ENCODE data around the gene BRD1. TPM values are rescaled to one million over a fixed set of nuclear protein-coding genes. Genes with fewer than 3 reads are reported as not detected.

BRD1 gene
- total and polyA plus RNA-seq, 9 of the 15 experiments (the other 6 are each of a cell fraction or from before 2014, with no cell fraction given): 0.42 to 17.6 (median 5.5) TPM

GRCh38 chr22:49768951-49769690 lies 58.6 kb downstream of the BRD1 start:
- Histone ChIP-seq H3K79me2 (ENCODE audit: control insufficient read depth, insufficient read depth, low read length) (no peaks in the 10 kb centered on the region), H3K9me1 (ENCODE audit: control insufficient read depth, insufficient read depth, low read length) (no peaks in the 10 kb centered on the region), H2AFZ (ENCODE audit: low read depth, low read length) (no peak overlapping the region), H3K4me3 (no peak overlapping the region), H4K20me1 (replicated peaks; ENCODE audit: control insufficient read depth, insufficient read depth, low read length) (no peaks in the 10 kb centered on the region), H3K4me1 (replicated peaks in 1 of 2; ENCODE audit: control insufficient read depth in 2 of 2, insufficient read depth in 2 of 2, low read length in 2 of 2) (peaks cover 0 to 22% of the 10 kb centered on the region in 2 experiments; a peak in 2 of 5 replicates), H3K4me2 (ENCODE audit: insufficient read depth, low read length) (no peak overlapping the region), H3K9me3 (replicated peaks; ENCODE audit: control insufficient read depth, insufficient read depth, low read depth, low read length) (peaks cover 3% of the 10 kb centered on the region), H3K36me3 (ENCODE audit: control insufficient read depth, insufficient read depth, low read length) (peaks cover 7% of the 10 kb centered on the region; the same call in 1 of the 3 replicates), H3K9ac (ENCODE audit: insufficient read depth in 1 of 2, low read depth in 2 of 2, low read length in 2 of 2) (no peak overlapping the region; a peak in 1 of 4 replicates), H3K27ac (ENCODE audit: extremely low read depth, low read depth, low read length) (no peak overlapping the region), H3K27me3 (ENCODE audit: control insufficient read depth in 2 of 2, insufficient read depth in 2 of 2, low read length in 2 of 2) (no peaks in the 10 kb centered on the region)
- 53% methylated on average over 10 of the region's 24 CpGs for WGBS (ENCODE audit: insufficient coverage, low coverage, missing lambda C conversion rate)
- FAIRE-seq (no peak), ATAC-seq (no peak), DNase-seq (ENCODE audit: extremely low read depth in 1 of 4, low spot score in 3 of 4) (no peak)
- POLR2A ChIA-PET: interaction anchor here (0.6 kb wide), 1 partner anchor 122 kb away, joined by 3 read pairs; no protein-coding TSS in a partner anchor
- CTCF ChIA-PET (ENCODE audit: low intra/inter-chr PET ratio): no interaction called here
- in situ Hi-C loops (cut with MboI): loop anchor here (5.0 kb wide), 2 partner anchors 153 to 263 kb away; no protein-coding TSS in a partner anchor
- TF ChIP-seq POLR2G (IDR thresholded peaks at IDR 0.05; ENCODE audit: low read depth, low read length): peak; percentile 36
- TF ChIP-seq SAFB (IDR thresholded peaks at IDR 0.05; ENCODE audit: borderline replicate concordance, low read depth, low read length): no peak
- intact Hi-C loops (cut with micrococcal nuclease): loop anchor here (5.0 kb wide), 2 partner anchors 148 to 263 kb away; partner anchors contain the start of genes ALG12 and CRELD2
- BruUV-seq (replicated peaks): no TSS peak

Data from K562 (cell line).